K562 (cell line): ENCODE measurements around the gene GAL3ST3. TPM values are rescaled to one million over a fixed set of nuclear protein-coding genes. Genes with fewer than 3 reads are reported as not detected.
A peak's percentile ranks its signal among the peaks of the same experiment; 100 is the strongest.

Source experiments
- ARHGAP35 ChIP-seq: fragments of 450-650 bp; IDR thresholded peaks from 2 replicates; pipeline ENCODE4 v1.6.1; 2018; ENCODE audit not compliant: partially characterized antibody
- ATF7 ChIP-seq: fragments of 450-650 bp; IDR thresholded peaks from 2 replicates; pipeline ENCODE4 v1.7.1; 2014; ENCODE audit warnings: mild to moderate bottlenecking, moderate library complexity
- BRF1 ChIP-seq: IDR thresholded peaks from 3 replicates; pipeline ENCODE4 v1.6.1; 2011; ENCODE audit warnings: borderline replicate concordance, mild to moderate bottlenecking; ENCODE audit not compliant: insufficient read length; ENCODE audit errors: extremely low read depth
- CBFB ChIP-seq: sonication (generic); formaldehyde crosslinking; IDR thresholded peaks from 2 replicates; pipeline ENCODE4 v1.4.0; 2020; ENCODE audit warnings: mild to moderate bottlenecking, missing genetic modification reagents
- HMG20B ChIP-seq: fragments of 250-450 bp; sonication (Bioruptor Pico); IDR thresholded peaks from 2 replicates; pipeline ENCODE4 v1.5.0; 2021; ENCODE audit warnings: mild to moderate bottlenecking
- KLF16 ChIP-seq: IDR thresholded peaks from 2 replicates; pipeline ENCODE4 v1.6.1; 2016; ENCODE audit warnings: antibody characterized with exemption
- KLF6 ChIP-seq: fragments of 250-450 bp; sonication (Bioruptor Pico); IDR thresholded peaks from 2 replicates; pipeline ENCODE4 v1.4.0; 2020; ENCODE audit warnings: mild to moderate bottlenecking, moderate library complexity, borderline replicate concordance
- MAZ ChIP-seq, 2 experiments: fragments of 450-650 bp in 1 of 2; sonication (generic) in 1 of 2; formaldehyde crosslinking; IDR thresholded peaks in 1 of 2; conservative IDR thresholded peaks in 1 of 2; 2 replicates each; pipeline versions ENCODE4 v1.4.0 to v1.5.0; 2020; ENCODE audit warnings: mild to moderate bottlenecking in 1 of 2, missing genetic modification reagents in 1 of 2
- NEUROD1 ChIP-seq: fragments of 150-350 bp; IDR thresholded peaks from 2 replicates; pipeline ENCODE4 v1.6.1; 2014; ENCODE audit warnings: borderline replicate concordance, low read length, low read depth; ENCODE audit not compliant: partially characterized antibody
- RBFOX2 ChIP-seq: fragments of 200-400 bp; formaldehyde crosslinking; IDR thresholded peaks from 2 replicates; pipeline ENCODE4 v1.6.1; 2017; ENCODE audit warnings: low read depth, mild to moderate bottlenecking, low read length, moderate library complexity
- SAFB2 ChIP-seq: fragments of 200-400 bp; formaldehyde crosslinking; IDR thresholded peaks from 2 replicates; pipeline ENCODE4 v1.6.1; 2018; ENCODE audit warnings: borderline replicate concordance, low read length, low read depth, moderate library complexity; ENCODE audit not compliant: severe bottlenecking
- TBL1XR1 ChIP-seq, 2 experiments: IDR thresholded peaks; 2 replicates each; pipeline ENCODE4 v1.6.1; 2012; ENCODE audit warnings: improper control_type of control experiment in 2 of 2, low read length in 2 of 2, mild to moderate bottlenecking in 1 of 2
- TBP ChIP-seq: optimal IDR thresholded peaks from 2 replicates; pipeline ENCODE3; 2011; ENCODE audit warnings: low read depth, low read length, improper control_type of control experiment
- ZBTB11 ChIP-seq, 3 experiments: fragments of 200-800 bp in 1 of 3; fragments of 250-450 bp in 1 of 3; fragments of 450-650 bp in 1 of 3; sonication (Bioruptor Pico) in 1 of 3; sonication (Bioruptor generic) in 1 of 3; formaldehyde crosslinking in 1 of 3; IDR thresholded peaks; 2 replicates each; pipeline versions ENCODE4 v1.6.1 to v1.8.0; 2016 to 2022; ENCODE audit warnings: mild to moderate bottlenecking in 2 of 3, missing genetic modification characterization in 2 of 3, missing compliant biosample characterization in 1 of 3, moderate library complexity in 1 of 3
- ZNF263 ChIP-seq: sonication (generic); formaldehyde crosslinking; IDR thresholded peaks from 2 replicates; pipeline ENCODE4 v1.8.0; 2022; ENCODE audit warnings: mild to moderate bottlenecking, missing genetic modification reagents, borderline replicate concordance
- ZNF766 ChIP-seq: fragments of 200-800 bp; sonication (Bioruptor generic); conservative IDR thresholded peaks from 2 replicates; pipeline ENCODE4 v1.6.1; 2016; ENCODE audit warnings: missing genetic modification characterization, missing compliant biosample characterization
- ZZZ3 ChIP-seq: fragments of 450-650 bp; IDR thresholded peaks from 2 replicates; pipeline ENCODE4 v1.6.1; 2016; ENCODE audit warnings: antibody characterized with exemption, mild to moderate bottlenecking, moderate library complexity
- polyA plus RNA-seq, 8 experiments: library from polyadenylated mRNA; depleted of rRNA in 4 of 8; stranded (reverse) in 5 of 8; unstranded in 3 of 8; fragments of >200 nt; fragmentation: Nextera tagmentation in 2 of 8; fragmentation: Illumina TruSeq in 1 of 8; extraction: Ambion mirVana in 2 of 8; extraction: Trizol in 1 of 8; gene quantifications; 2 replicates each; pipeline versions ENCODE4 v1.2.1 to v1.2.3, GENCODE V29; 2011 to 2014; ENCODE audit warnings: inconsistent platforms in 1 of 8, missing spikeins in 1 of 8
- total RNA-seq, 7 experiments: library from RNA; depleted of rRNA in 6 of 7; stranded (reverse); fragments of >200 nt in 6 of 7; fragmentation: Illumina TruSeq in 2 of 7; extraction: Trizol in 2 of 7; gene quantifications; 2 replicates each; pipeline versions ENCODE4 v1.2.1 to v1.2.3, GENCODE V29; 2011 to 2021; ENCODE audit warnings: low replicate concordance in 1 of 7
- TF ChIP-seq, protein P1 (sequence below), 2 experiments: IDR thresholded peaks; 2 replicates each; pipeline ENCODE4 v1.6.1; 2011; ENCODE audit warnings: borderline replicate concordance in 1 of 2, control low read depth in 1 of 2, low read depth in 1 of 2, low read length in 1 of 2, mild to moderate bottlenecking in 1 of 2, mixed read lengths in 1 of 2, moderate library complexity in 1 of 2; ENCODE audit not compliant: insufficient read depth in 1 of 2, insufficient read length in 1 of 2, poor library complexity in 1 of 2, severe bottlenecking in 1 of 2; ENCODE audit errors: extremely low read depth in 1 of 2
- TF ChIP-seq, protein P2 (sequence below): sonication (generic); formaldehyde crosslinking; IDR thresholded peaks from 2 replicates; pipeline ENCODE4 v1.8.0; 2022; ENCODE audit warnings: missing genetic modification reagents, mild to moderate bottlenecking, borderline replicate concordance

GAL3ST3 gene
- total and polyA plus RNA-seq, 9 of the 15 experiments (the other 6 are each of a cell fraction or from before 2014, with no cell fraction given): not detected

- peak in 1 of 3 experiments; percentile 77; a peak in 2 of 6 replicates for TF ChIP-seq ZBTB11 (CRISPR knock-in tag; IDR thresholded peaks at IDR 0.05)
- TF ChIP-seq KLF6 (CRISPR knock-in tag): no peak
- TF ChIP-seq NEUROD1: peak; percentile 21
- peak; percentile 27 for TF ChIP-seq TBP
- TF ChIP-seq HMG20B: no peak
- peak in 1 of 2 experiments; percentile 21; a peak in 1 of 4 replicates for TF ChIP-seq TBL1XR1 (IDR thresholded peaks at IDR 0.05; ENCODE audit: low read length in 2 of 2)
- TF ChIP-seq ZNF766 (CRISPR knock-in tag): no peak
- TF ChIP-seq MAZ (CRISPR knock-in tag; conservative IDR thresholded peaks at IDR 0.05 in 1 of 2, IDR thresholded peaks at IDR 0.05 in 1 of 2): peak; percentile 63 to 79
- TF ChIP-seq, protein P1, sequence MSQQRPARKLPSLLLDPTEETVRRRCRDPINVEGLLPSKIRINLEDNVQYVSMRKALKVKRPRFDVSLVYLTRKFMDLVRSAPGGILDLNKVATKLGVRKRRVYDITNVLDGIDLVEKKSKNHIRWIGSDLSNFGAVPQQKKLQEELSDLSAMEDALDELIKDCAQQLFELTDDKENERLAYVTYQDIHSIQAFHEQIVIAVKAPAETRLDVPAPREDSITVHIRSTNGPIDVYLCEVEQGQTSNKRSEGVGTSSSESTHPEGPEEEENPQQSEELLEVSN (IDR thresholded peaks at IDR 0.05; ENCODE audit: borderline replicate concordance in 1 of 2, extremely low read depth in 1 of 2, insufficient read depth in 1 of 2, insufficient read length in 1 of 2, low read depth in 1 of 2, low read length in 1 of 2, poor library complexity in 1 of 2, severe bottlenecking in 1 of 2): peak; percentile 52 to 84
- TF ChIP-seq ARHGAP35: no peak
- TF ChIP-seq ZNF263 (CRISPR knock-in tag): no peak
- TF ChIP-seq ATF7: no peak
- TF ChIP-seq ZZZ3: no peak
- TF ChIP-seq, protein P2, sequence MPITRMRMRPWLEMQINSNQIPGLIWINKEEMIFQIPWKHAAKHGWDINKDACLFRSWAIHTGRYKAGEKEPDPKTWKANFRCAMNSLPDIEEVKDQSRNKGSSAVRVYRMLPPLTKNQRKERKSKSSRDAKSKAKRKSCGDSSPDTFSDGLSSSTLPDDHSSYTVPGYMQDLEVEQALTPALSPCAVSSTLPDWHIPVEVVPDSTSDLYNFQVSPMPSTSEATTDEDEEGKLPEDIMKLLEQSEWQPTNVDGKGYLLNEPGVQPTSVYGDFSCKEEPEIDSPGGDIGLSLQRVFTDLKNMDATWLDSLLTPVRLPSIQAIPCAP (CRISPR knock-in tag): no peak
- peak; percentile 47; the same call in 1 of the 2 replicates for TF ChIP-seq KLF16
- no peak for TF ChIP-seq BRF1
- TF ChIP-seq SAFB2: no peak
- peak; percentile 73 for TF ChIP-seq RBFOX2
- no peak for TF ChIP-seq CBFB (CRISPR knock-in tag)
These were observed 26.4 kb downstream of the GAL3ST3 start (continued) for GRCh38 chr11:66022401-66023185.
